Measurements from ENCODE around the gene RALA. TPM values are rescaled to one million over a fixed set of nuclear protein-coding genes. Genes with fewer than 3 reads are reported as not detected.
A peak's percentile ranks its signal among the peaks of the same experiment; 100 is the strongest.

Gene RALA
- total RNA-seq, 1 donor from 2014 or later = 59.5 TPM

GRCh38 chr7:39746103-39746819 lies 122.9 kb downstream of the RALA start:
- Histone ChIP-seq H3K27me3 (no peaks in the 10 kb centered on the region), H2AFZ (replicated peaks) (no peak overlapping the region), H3K4me1 (peaks cover 5% of the 10 kb centered on the region), H3K4me3 (no peak overlapping the region), H3K4me2 (no peak overlapping the region), H3K9ac (no peak overlapping the region), H3K36me3 (no peaks in the 10 kb centered on the region), H4K20me1 (ENCODE audit: low read depth) (no peaks in the 10 kb centered on the region), H3F3A (ENCODE audit: low read depth) (no peaks in the 10 kb centered on the region), H3K79me2 (ENCODE audit: low read depth) (no peaks in the 10 kb centered on the region), H3K9me3 (ENCODE audit: low read depth) (no peaks in the 10 kb centered on the region), H3K27ac (no peak overlapping the region)
- Mint-ChIP-seq H3K27me3 (ENCODE audit: insufficient read depth, low read depth) (peaks cover 6% of the 10 kb centered on the region), H3K27ac (no peak overlapping the region), H3K4me1 (peaks cover 6% of the 10 kb centered on the region), H3K36me3 (peaks cover 4% of the 10 kb centered on the region), H3K4me3 (no peak overlapping the region), H3K9me3 (no peaks in the 10 kb centered on the region)
- TF ChIP-seq EZH2 (IDR thresholded peaks at IDR 0.05) = no peak
- peak; percentile 86 for TF ChIP-seq CTCF (IDR thresholded peaks at IDR 0.05)
- peak; percentile 83 for DNase-seq (ENCODE audit: low spot score)

GRCh38 chr7:39749177-39749576 lies 125.8 kb downstream of the RALA start:
- TF ChIP-seq CTCF (IDR thresholded peaks at IDR 0.05) (no peak), EZH2phosphoT487 (IDR thresholded peaks at IDR 0.05) (no peak), EZH2 (IDR thresholded peaks at IDR 0.05) (no peak)
- Histone ChIP-seq H3K27me3 (no peaks in the 10 kb centered on the region), H3K79me2 (ENCODE audit: low read depth) (no peaks in the 10 kb centered on the region), H2AFZ (replicated peaks) (no peak overlapping the region), H3K4me2 (no peak overlapping the region), H3K27ac (no peak overlapping the region), H4K20me1 (ENCODE audit: low read depth) (no peaks in the 10 kb centered on the region), H3K36me3 (no peaks in the 10 kb centered on the region), H3K9ac (no peak overlapping the region), H3F3A (ENCODE audit: low read depth) (no peaks in the 10 kb centered on the region), H3K9me3 (ENCODE audit: low read depth) (no peaks in the 10 kb centered on the region), H3K4me1 (peaks cover 5% of the 10 kb centered on the region), H3K4me3 (no peak overlapping the region)
- no peak overlapping the region for H3K4me3 Mint-ChIP-seq
- H3K9me3 Mint-ChIP-seq = peaks cover 4% of the 10 kb centered on the region
- no peak for DNase-seq (ENCODE audit: low spot score)
- peaks cover 6% of the 10 kb centered on the region for H3K4me1 Mint-ChIP-seq
- peaks cover 7% of the 10 kb centered on the region for H3K36me3 Mint-ChIP-seq
- H3K27me3 Mint-ChIP-seq (ENCODE audit: insufficient read depth, low read depth) = peaks cover 4% of the 10 kb centered on the region
- no peak overlapping the region for H3K27ac Mint-ChIP-seq

- Mint-ChIP-seq H3K27ac (no peak overlapping the region), H3K9me3 (peaks cover 4% of the 10 kb centered on the region), H3K4me3 (no peak overlapping the region), H3K27me3 (ENCODE audit: insufficient read depth, low read depth) (peaks cover 4% of the 10 kb centered on the region), H3K36me3 (peaks cover 7% of the 10 kb centered on the region), H3K4me1 (peaks cover 6% of the 10 kb centered on the region)
- H3K4me2 ChIP-seq = no peak overlapping the region
- no peak overlapping the region for H3K27ac ChIP-seq
- no peaks in the 10 kb centered on the region for H3K27me3 ChIP-seq
- H3K4me1 ChIP-seq = peaks cover 5% of the 10 kb centered on the region
- H3K4me3 ChIP-seq = no peak overlapping the region
- H4K20me1 ChIP-seq (ENCODE audit: low read depth) = no peaks in the 10 kb centered on the region
- H3K9me3 ChIP-seq (ENCODE audit: low read depth) = no peaks in the 10 kb centered on the region
- no peak for DNase-seq (ENCODE audit: low spot score)
- no peaks in the 10 kb centered on the region for H3F3A ChIP-seq (ENCODE audit: low read depth)
- H3K79me2 ChIP-seq (ENCODE audit: low read depth) = no peaks in the 10 kb centered on the region
- no peak overlapping the region for H3K9ac ChIP-seq
- H2AFZ ChIP-seq (replicated peaks) = no peak overlapping the region
- H3K36me3 ChIP-seq = no peaks in the 10 kb centered on the region
- TF ChIP-seq CTCF (IDR thresholded peaks at IDR 0.05) (no peak), EZH2 (IDR thresholded peaks at IDR 0.05) (no peak), EZH2phosphoT487 (IDR thresholded peaks at IDR 0.05) (no peak)
Measured at GRCh38 chr7:39749717-39750116, 126.3 kb downstream of the RALA start.
